Fibroblast of lung (primary cell): ENCODE measurements around the gene SPSB2.

Source experiments
- EZH2 ChIP-seq: IDR thresholded peaks from 2 replicates; pipeline ENCODE4 v1.5.1; 2012; ENCODE audit warnings: low read length, control low read depth, mild to moderate bottlenecking; ENCODE audit errors: missing control alignments
- TF ChIP-seq, protein P1 (sequence below), 2 donors: IDR thresholded peaks in 1 of 2; conservative IDR thresholded peaks in 1 of 2; 1 replicate in 1 of 2; 2 replicates in 1 of 2; pipeline ENCODE4 v1.5.1; 2011 to 2012; ENCODE audit warnings: low read length in 2 of 2, control low read depth in 1 of 2, inconsistent platforms in 1 of 2, low read depth in 1 of 2, mild to moderate bottlenecking in 1 of 2

DNA sequence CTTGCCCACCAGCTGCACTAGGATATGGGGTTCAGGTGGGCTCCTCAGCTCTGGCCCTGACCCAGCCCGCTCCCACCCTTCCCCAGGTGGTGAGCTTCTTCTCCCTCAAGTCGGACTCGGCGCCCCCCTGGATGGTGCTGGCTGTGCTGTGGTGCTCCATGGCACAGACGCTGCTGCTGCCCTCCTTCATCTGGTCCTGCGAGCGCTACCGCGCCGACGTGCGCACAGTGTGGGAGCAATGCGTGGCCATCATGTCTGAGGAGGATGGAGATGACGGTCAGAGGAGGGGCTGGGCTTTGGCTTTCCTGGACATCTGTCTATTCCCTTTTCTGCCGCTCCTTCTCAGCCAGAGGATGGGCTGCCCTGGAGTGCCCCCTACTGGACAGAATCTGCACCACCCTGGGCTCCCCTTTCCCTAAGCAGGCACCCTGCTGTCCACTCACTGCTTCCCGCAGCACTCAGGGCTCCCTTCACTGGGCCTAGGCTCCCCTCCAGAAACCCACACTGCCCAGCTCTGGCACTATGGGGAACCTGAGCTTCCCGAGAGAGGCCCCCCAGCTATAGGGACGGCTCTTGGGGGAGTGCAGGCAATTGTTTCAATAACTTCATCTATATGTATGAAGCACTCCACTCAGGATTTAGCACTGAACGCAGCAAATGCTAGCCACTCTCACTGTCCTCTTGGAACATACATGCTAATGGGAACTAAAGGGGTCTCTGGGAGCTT lies 47.5 kb downstream of the SPSB2 start:
- TF ChIP-seq, protein P1, sequence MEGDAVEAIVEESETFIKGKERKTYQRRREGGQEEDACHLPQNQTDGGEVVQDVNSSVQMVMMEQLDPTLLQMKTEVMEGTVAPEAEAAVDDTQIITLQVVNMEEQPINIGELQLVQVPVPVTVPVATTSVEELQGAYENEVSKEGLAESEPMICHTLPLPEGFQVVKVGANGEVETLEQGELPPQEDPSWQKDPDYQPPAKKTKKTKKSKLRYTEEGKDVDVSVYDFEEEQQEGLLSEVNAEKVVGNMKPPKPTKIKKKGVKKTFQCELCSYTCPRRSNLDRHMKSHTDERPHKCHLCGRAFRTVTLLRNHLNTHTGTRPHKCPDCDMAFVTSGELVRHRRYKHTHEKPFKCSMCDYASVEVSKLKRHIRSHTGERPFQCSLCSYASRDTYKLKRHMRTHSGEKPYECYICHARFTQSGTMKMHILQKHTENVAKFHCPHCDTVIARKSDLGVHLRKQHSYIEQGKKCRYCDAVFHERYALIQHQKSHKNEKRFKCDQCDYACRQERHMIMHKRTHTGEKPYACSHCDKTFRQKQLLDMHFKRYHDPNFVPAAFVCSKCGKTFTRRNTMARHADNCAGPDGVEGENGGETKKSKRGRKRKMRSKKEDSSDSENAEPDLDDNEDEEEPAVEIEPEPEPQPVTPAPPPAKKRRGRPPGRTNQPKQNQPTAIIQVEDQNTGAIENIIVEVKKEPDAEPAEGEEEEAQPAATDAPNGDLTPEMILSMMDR (conservative IDR thresholded peaks at IDR 0.05 in 1 of 2, IDR thresholded peaks at IDR 0.05 in 1 of 2; ENCODE audit: low read depth in 1 of 2, low read length in 2 of 2) = peak; percentile 91 to 96
- no peak for TF ChIP-seq EZH2
